CD4-positive, alpha-beta T cell treated with Interleukin-2 at 100 ng/mL for 4 hours (primary cell): ENCODE measurements around the gene GALK1.
"Not testable (repeated sequence)": the region's sequence is repeated elsewhere in the genome, so short reads cannot be mapped to it uniquely, and the experiment has no call there.

Source experiments
- DNase-seq: peaks from one replicate; pipeline ENCODE4 v3.0.0-alpha.2; 2020; ENCODE audit warnings: low spot score

GALK1 gene

DNA sequence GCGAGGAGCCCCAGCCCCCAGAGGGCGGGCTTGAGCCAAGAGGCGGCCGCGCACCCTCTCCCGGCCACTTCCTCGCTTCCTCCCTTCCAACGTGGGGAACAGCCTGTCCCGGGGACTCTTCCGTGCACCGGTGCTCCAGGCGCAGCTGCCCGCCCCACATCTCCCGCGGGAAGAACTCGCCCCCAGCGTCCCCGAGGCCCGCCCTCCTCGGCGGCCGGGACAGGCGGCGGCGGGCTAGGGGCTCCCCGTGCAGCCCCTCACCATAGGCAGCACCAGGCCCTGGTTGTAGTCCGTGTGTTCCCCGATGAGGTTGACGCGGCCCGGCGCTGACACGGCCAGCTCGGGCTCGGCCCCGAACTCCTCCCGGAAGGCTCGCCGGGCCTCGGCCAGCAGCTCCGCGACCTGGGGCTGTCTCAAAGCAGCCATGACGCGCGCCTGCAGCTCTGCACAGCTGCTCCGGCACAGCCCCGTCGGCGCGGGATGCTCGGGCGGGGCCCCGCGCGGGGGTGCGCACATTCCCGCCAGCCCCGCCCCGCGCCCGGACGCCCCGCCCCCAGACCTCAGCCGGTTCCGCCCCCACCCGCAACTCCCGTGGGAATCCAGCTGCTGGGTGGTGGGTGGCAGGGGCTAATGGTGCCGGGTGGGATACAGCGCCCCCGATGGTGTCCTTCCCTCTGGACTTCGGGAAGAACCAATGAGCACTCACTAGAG lies at the start of gene GALK1:
TSS of gene GALK1 (minus strand) at position 482 of the 711 bp plus-strand sequence. CDS start at position 426, 56 bp downstream.
- DNase-seq = peak; percentile 63

DNA sequence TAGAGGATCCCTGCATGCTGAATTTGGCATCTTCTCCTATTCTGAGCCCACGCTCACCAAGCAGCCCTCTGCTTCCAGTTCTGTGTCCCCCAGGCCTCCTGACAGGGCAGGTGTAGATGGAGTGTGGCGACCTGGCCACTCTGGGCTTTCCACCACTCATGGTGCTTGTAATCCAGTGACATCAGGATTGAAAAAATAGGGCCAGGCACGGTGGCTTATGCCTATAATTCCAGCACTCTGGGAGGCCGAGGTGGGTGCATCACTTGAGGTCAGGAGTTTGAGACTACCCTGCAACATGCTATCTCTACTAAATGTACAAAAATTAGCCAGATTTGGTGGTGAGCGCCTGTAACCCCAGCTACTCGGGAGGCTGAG lies 49.0 kb upstream of the GALK1 start:
- DNase-seq = no peak

DNA sequence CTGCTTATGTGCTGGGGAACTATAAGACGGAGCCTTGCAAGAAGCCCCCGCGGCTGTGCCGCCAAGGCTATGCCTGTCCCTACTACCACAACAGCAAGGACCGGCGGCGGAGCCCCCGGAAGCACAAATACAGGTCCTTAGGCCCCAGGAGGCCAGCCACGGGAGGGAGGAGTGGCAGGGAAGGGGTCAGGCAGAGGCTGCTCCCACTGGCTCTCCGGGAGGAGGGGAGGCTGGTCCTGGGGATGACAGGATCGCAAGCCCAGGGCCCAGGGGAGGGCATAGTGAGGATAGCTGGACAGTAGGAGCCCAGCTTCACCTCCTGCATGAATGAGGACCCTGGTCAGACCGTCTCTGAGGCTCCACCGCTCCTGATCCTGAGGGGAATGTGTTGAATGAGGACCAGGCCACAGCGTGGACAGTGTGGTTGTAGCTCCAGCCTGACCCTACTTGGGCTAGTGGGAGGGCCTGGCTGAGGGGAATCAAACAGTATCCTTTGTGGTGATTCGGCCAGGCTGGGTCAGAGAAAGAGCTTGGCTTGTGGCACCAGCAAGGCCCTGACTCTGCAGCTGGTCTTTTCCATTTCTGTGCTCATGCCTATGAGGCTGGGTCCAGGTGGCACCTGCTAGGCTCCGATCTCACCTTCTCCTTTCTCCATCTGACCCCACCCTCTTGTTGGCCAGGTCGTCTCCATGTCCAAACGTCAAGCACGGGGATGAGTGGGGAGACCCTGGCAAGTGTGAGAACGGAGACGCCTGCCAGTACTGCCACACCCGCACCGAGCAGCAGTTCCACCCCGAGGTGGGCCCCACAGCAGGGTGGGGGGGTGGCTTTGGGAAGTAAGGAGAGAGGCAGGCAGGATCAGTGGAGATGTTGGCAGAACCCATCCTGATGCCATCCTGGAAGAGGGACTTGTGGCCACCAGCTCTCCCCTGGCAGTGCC lies 48.4 kb upstream of the GALK1 start:
- no peak for DNase-seq

DNA sequence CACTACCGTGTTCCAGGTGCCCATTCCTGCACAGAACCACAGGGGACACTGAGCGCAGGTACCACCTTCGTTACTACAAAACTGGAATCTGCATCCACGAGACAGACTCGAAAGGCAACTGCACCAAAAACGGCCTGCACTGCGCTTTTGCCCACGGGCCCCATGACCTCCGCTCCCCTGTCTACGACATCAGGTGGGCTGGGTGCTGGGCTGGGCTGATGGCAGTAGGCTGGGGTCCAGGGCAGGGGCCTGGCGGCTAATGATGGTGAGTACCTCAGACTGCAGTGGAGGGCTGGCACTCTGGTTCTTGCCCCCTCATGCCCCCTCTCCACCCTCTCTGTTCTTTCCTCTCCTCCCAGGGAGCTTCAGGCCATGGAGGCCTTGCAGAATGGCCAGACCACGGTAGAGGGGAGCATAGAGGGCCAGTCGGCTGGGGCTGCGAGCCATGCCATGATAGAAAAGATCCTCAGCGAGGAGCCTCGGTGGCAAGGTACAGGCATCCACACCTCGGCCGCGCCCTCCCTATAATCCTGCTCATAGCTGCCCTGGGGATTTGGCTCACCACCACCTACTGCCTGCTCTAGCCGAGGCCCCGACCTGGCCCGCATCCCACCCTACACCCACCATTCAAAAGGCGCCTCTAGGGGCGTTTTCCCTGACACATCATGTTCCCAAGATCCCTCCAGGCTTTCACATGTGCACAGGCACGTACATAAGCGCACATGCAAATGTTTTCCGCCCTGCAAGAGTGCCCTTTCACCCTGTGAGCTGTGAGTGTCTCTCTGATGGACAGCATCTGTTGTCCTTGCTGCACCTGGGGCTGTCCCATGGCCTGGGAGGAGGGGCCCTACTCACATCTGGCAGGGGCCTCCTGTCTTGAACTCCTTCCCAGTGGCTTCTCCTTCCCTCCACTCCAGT lies 47.4 kb upstream of the GALK1 start:
- DNase-seq = no peak

DNA sequence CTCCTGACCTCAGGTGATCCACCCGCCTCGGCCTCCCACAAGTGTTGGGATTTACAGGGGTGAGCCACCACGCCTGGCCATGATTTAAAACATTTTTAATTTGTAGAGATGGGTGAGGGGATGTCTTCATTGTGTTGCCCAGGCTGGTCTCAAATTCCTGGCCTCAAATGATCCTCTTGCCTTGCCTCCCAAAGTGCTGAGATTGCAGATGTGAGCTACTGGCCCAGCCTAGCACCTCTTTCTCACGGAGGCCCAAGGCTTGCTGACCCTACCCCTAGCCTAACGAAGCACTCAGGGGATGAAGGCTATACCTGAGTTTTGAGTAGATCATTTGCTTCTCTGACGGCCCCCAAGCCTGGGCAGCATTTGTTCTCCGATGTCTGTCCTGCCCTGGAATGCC lies 46.2 kb upstream of the GALK1 start:
- no peak for DNase-seq

DNA sequence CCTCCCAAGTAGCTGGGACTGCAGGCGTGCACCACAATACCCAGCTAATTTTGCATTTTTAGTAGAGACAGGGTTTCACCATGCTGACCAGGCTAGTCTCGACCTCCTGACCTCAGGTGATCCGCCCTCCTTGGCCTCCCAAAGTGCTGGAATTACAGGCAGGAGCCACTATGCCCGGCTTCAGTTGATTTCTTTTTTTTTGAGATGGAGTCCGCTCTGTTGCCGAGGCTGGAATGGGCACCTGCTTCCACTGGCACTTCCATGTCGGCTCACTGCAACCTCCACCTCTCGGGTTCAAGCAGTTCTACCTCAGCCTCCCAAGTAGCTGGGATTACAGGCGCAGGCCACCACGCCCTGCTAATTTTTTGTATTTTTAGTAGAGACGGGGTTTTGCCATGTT lies 45.8 kb upstream of the GALK1 start:
- DNase-seq = not testable (repeated sequence)

DNA sequence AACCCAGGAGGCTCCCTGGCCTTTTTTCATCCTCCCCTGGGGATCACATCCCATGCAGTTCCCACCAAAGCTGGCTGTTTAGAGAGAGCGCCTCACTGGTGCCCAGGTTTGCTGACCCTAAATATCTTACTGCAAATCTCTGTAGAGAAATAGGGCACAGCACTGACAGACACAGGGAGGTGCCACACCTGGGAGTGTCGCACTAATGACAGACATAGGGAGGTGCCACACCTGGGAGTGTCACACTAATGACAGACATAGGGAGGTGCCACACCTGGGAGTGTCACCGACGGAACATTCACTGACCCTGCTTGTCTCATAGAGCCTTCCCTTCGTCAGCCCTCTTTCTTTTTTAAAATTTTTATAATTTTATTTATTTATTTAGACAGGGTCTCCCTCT lies 45.2 kb upstream of the GALK1 start:
- DNase-seq = no peak

DNA sequence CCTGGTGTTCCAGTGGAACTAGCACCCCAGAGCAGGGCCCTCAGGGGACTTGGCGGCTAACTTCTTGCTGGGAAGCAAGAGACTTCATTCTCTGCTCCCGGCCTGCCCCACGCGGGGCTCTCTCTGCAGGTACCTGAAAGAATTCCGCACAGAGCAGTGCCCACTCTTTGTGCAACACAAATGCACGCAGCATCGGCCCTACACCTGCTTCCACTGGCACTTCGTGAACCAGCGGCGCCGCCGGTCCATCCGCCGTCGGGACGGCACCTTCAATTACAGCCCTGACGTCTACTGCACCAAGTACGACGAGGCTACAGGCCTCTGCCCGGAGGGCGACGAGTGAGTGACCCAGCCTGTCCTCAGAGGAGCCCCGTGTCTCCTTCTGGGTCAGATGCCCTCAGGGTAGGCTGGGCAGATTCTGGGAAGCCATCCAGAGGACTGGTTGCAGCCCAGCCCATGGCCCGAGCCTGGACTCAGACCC lies 44.7 kb upstream of the GALK1 start:
- no peak for DNase-seq

DNA sequence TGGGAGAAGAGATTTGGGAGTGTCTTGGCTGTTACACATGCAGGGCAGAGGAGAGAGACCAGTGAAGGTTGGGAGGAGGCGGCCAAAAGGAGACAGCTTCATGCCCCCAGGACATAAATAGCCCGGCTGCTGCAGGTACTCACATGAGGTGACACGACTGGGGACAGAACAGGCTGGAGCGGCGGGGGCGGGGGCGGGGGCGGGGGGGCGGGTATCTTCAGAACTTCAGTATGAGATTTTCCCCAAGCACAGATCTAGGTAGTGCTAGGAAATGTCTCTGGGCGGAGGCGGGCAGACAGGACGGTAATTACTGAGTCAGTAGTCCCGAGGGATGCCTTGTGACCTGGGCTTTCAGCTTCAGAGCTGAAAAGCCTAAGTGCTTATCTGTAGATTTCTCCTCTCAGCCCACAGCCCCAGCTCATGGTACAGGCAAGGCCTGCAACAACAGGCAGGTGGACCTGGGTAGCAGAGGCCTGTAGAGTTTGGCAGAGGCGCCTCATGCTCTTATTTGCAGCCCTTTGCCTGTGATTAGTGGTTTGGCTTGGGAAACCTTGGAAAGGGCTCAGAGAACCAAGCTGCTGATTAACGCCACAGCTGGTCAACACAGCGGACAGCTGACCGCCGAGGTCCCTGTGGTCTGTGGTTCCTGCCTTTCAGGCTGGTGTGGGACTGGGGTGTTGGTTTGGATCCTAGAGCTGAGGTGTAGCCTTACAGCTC lies 44.1 kb upstream of the GALK1 start:
- no peak for DNase-seq

DNA sequence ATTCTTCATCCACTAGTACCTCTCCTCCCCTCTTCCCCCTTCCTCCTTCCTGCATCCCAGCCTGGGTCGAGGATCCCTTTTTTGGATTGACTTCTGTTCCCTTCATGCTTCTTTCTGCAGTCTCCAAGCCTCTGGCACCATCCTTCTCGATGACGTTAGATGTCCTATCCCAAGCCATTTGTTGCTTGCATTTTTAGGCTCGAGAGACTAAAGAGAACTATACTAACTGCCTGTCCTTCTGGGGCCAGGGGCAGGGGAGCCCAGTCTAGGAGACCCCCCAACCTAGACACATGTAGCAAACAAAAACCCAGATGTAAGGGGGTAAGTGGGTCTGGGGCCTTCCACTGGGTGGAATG lies 43.5 kb upstream of the GALK1 start:
- no peak for DNase-seq

DNA sequence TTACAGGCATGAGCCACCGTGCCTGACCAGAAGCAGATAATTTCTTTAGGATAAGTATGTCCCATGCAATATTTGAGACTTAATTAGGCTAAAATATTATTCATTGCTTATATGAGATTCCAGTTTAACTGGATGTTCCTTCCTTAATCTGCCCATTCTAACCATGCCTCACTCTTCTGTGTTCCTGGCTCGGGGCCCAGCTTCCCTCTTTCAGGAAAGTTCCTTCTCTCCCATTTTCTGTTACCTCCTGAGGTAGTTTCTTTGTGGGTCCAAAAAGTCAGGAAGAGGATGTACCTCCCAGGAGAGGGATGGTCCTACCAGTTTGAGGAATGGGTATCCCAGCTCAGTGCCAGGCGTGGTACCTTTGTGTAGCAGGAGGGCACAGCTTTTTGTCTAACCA lies 42.9 kb upstream of the GALK1 start:
- no peak for DNase-seq

DNA sequence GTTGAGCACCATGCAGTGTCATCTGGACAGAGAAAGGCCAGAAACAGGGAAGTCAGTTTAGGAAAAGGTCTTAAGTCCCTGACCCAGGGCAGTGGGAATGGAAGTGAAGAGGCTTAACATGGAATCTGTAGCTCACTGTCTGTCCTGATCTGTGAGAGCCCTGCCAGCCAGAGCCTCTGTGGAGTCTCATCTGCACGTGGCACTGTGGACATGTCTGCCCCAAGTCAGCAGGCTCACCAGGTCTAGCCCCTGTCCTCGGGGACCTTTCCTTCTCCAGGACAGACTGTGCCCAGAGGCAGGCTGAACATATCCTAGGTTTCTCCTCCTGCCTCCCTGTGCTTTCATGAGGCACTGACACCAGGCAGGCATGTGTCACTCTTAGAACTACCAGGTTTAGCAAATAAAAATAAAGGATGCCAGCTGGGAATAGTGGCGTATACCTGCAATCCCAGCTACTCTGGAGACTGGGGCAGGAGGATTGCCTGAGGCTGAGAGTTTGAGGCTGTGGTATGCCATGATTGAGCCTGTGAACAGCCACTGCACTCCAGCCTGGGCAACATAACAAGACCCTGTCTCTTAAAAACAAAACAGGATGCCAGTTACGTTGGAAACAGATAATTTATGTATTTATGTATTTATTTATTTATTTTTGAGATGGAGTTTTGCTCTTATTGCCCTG lies 42.0 kb upstream of the GALK1 start:
- no peak for DNase-seq

DNA sequence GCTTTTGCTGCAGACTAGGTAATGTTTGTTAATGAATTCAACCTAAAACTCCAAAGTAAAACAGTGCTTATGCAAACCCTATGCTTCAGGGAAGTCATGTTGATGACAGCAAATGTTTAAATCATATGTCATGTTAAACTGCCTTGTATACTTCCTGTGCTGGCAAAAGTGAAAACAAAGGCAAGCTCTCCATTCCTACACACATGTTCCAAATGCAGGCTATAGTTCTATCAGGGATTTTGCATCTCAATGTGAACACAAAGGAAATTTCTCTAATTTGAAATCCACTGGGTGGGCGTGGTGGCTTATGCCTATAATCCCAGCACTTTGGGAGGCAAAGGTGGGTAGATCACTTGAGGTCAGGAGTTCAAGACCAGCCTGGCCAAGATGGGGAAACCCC lies 38.9 kb upstream of the GALK1 start:
- DNase-seq = no peak

DNA sequence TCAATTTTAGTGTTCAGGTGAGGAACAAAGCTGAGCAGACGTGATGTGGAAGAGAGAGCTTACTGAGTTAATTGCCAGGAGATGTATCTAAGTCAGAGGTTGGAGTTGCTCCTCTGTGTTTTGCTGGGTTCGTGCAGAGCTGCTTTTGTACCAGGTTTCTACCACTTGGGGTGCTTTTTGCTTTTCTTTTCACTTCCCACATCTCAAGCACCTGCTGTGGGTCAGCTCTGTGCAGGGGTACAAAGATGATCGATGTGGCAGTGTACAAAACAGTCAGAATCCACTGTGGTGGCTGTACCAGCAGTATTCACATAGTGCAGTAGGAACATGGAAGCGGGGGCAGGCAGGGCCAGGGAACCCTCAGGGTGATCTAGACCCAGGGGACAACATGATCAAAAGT lies 34.4 kb upstream of the GALK1 start:
- DNase-seq = no peak

DNA sequence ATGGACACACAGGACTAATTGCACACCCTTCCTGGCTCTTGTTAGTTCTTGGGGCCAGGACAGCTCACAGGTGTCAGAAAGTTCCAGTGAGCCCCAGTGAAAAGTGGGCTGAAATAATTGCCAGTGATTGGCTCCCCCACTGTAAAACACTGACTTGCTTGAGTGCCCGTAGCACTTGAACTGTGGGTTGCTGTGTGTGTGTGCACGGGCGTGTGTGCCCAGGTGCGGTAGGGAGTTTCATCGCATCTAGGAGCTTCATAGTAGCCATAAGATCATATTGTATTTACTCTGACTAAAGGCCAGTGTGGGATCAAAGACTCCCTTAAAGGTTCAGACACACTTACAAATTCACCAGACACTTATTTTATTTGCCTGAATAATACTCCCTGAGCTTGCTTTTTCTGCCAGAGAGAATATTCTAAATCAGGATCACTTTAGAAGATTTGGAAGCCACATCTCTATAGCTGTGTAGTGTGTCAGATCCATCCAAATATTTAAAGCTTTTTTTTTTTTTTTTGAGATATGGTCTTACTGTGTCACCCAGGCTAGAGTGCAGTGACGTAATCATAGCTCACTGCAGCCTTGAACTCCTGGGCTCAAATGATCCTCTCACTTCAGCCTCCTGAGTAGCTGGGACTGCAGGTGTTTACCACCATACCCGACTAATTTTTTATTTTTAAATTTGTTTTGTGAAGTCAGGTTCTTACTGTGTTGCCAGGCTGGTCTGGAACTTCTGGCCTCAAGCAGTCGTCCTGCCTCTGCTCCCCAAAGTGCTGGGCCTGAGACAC lies 31.0 kb upstream of the GALK1 start:
- no peak for DNase-seq

DNA sequence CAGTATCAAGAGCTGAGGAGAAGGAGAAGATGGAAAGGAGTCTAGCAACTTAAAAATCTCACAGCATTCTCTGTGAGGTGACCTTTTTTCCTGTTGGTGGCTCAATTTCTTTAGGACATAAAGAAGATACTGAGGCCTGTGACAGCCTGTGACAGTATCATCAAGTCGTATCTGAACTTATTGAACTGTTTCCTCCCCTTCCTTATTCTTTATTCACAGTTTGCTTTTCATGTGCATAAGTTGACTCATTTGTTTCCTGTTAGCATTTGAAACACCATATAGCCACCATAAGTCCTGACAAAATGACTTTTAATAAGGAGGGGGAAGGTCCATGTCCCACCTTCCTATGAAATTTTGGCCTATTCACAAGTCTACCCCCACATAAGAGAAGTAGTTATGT lies 28.5 kb upstream of the GALK1 start:
- no peak for DNase-seq

DNA sequence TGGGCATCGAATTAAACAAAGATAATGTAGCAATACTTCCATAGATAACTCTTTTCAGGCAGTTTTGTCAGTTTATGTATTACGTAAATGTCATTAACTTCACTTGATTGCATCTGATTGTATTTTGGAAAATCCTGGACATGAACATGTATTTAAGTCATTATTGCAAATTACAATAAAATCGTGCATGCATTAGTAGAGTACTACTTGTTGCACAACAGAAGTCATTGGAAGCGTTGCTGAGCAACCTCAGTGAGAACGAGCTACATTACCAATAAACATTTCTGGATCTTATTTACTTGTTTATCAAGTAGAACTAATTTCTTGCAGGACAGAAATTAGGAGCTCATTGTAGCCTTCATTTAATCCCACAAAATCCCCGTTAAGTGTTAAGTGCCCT lies 26.3 kb upstream of the GALK1 start:
- no peak for DNase-seq

DNA sequence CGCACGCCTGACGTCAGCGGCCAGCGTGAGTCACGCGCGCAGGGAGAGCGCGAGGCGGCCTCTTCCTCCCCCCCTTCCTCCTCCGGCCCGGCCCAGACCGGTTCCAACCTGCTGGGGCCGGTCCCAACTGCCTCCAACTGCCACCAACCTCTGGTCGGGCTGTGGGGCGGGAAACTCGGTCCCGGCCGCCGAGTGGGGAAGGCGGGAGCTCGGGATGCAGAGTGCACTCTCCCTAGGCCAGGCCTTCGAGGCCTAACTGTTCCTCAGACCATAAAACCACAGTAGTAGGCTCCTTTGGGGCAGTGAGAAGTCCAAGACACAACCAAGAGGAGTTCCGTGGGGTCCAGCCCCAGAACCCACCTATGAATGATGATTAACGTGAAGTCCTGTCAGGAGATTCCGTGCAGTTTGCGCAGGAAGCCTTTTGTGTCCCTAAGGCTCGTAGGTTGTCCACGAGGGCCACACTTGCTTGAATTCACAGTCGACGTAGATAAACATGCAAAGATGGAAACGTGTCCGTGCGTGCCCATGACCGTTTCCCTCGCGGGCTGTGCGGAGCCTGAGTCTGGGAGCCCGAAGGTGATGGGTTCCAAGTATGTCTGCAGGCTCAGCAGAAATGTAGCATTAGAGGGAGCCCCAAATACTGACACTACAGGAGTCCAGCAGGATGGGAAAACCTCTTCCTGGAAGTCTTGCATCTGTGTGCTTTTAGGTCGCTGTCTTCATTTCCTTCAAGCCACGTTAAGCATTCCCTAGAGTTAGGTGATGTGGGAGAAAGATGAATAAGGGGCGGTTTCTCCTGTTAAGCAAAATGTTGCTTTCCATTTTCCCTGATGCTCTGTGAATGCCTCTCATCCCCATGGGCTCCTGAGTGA lies 20.3 kb upstream of the GALK1 start:
- peak; percentile 92 for DNase-seq

DNA sequence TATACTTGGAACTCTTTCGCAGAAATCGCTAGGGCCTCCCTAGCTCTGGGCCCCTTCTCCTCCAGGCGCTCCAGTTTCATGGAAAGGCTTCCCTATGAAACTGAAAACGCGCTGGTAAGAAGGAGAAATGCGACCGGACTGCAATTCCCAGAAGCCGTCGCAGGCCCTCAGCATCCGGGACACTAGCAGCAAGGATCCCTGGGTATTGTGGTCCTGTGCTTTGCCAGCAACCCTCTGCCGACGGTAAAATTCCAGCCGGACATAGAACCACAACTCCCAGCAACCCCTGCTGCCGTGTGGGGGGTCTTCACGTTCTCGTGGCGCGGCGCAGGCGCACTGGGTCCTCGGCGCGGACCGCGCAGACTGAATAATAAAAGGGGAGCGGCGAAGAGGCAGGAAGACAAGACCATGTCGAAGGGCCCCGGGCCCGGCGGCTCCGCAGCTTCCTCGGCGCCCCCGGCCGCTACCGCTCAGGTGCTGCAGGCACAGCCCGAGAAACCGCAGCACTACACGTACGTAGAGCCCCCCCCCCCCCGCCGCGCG lies 19.6 kb upstream of the GALK1 start, which contains the start of gene UNK:
TSS of gene UNK (plus strand) at position 334 of the 543 bp plus-strand sequence. CDS start at position 409, 75 bp downstream.
- DNase-seq = peak; percentile 98
